ENCODE measurements around the gene DDX25. TPM values are rescaled to one million over a fixed set of nuclear protein-coding genes. Genes with fewer than 3 reads are reported as not detected.

DDX25 gene
- total and polyA plus RNA-seq, 9 of the 15 experiments (the other 6 are each of a cell fraction or from before 2014, with no cell fraction given): not detected

DNA sequence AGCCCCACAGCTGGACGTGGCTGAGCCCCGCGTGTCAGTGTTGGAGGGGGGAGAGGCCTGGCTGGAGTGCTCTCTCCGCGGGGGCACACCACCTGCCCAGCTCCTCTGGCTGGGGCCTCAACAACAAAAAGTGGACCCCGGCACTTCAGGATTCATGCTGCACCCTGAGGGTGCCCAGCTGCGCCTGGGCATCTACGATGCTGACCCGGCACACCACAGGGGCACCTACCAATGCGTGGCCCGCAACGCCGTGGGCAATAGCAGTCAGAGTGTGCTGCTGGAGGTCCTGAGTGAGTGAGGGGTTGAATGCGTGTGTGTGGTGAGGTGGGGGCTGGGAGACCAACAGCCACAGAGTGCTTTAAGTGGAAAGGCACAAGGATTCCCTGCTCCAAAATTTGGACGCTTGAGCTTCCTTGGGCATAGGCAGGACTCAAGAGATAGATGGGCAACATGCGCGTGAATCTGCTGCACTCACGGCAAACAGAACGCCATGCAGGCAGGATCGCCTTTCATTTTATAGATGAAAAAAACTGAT is 49.2 kb downstream of the DDX25 start:
- Histone ChIP-seq H3K27me3 (ENCODE audit: control insufficient read depth in 2 of 2, insufficient read depth in 2 of 2, low read length in 2 of 2) (peaks cover 73 to 82% of the 10 kb centered on the region in 2 experiments), H3K4me1 (replicated peaks in 1 of 2; ENCODE audit: control insufficient read depth in 2 of 2, insufficient read depth in 2 of 2, low read length in 2 of 2) (peaks cover 0 to 4% of the 10 kb centered on the region in 2 experiments; a peak in 2 of 5 replicates), H3K27ac (ENCODE audit: extremely low read depth, low read depth, low read length) (no peak overlapping the region), H3K9me1 (ENCODE audit: control insufficient read depth, insufficient read depth, low read length) (peaks cover 4% of the 10 kb centered on the region), H4K20me1 (replicated peaks; ENCODE audit: control insufficient read depth, insufficient read depth, low read length) (peaks cover 8% of the 10 kb centered on the region; the same call in 1 of the 2 replicates), H2AFZ (ENCODE audit: low read depth, low read length) (no peak overlapping the region), H3K9ac (ENCODE audit: insufficient read depth in 1 of 2, low read depth in 2 of 2, low read length in 2 of 2) (no peak overlapping the region), H3K4me3 (no peak overlapping the region), H3K36me3 (ENCODE audit: control insufficient read depth, insufficient read depth, low read length) (no peaks in the 10 kb centered on the region), H3K79me2 (ENCODE audit: control insufficient read depth, insufficient read depth, low read length) (no peaks in the 10 kb centered on the region), H3K4me2 (ENCODE audit: insufficient read depth, low read length) (no peak overlapping the region), H3K9me3 (replicated peaks; ENCODE audit: control insufficient read depth, insufficient read depth, low read depth, low read length) (no peaks in the 10 kb centered on the region)
- BruUV-seq (replicated peaks): no TSS peak
- WGBS (ENCODE audit: insufficient coverage, low coverage, missing lambda C conversion rate): under 1% methylated on average over 18 of the region's 20 CpGs
- intact Hi-C loops (cut with micrococcal nuclease): no loop called here
- POLR2A ChIA-PET: interaction anchor here (0.6 to 1.3 kb wide), 2 partner anchors 11 to 457 kb away, joined by 3 to 6 read pairs; no protein-coding TSS in a partner anchor
- no peak for DNase-seq (ENCODE audit: extremely low read depth in 1 of 4, low spot score in 3 of 4)
- no peak for FAIRE-seq
- no peak for TF ChIP-seq ZNF398 (CRISPR knock-in tag; IDR thresholded peaks at IDR 0.05)
- no peak for TF ChIP-seq ZNF282 (CRISPR knock-in tag; IDR thresholded peaks at IDR 0.05)
- no peak for TF ChIP-seq TAF7 (tag; IDR thresholded peaks at IDR 0.05)
- TF ChIP-seq ZNF280A (IDR thresholded peaks at IDR 0.05; ENCODE audit: low read depth, partially characterized antibody): no peak
- no peak for TF ChIP-seq GTF2A2 (tag; IDR thresholded peaks at IDR 0.05)
- no peak for TF ChIP-seq FIP1L1 (IDR thresholded peaks at IDR 0.05; ENCODE audit: low read depth, low read length, poor library complexity, severe bottlenecking)
- ATAC-seq: no peak
- CTCF ChIA-PET (ENCODE audit: low intra/inter-chr PET ratio): no interaction called here
- in situ Hi-C loops (cut with MboI): no loop called here

Measured in K562 (cell line).